ENCODE data around the gene HPSE2. TPM values are rescaled to one million over a fixed set of nuclear protein-coding genes. Genes with fewer than 3 reads are reported as not detected.

The HPSE2 gene
- total and polyA plus RNA-seq, 12 donors: 0.04 to 0.24 (median 0.13) TPM; not detected in 6

DNA sequence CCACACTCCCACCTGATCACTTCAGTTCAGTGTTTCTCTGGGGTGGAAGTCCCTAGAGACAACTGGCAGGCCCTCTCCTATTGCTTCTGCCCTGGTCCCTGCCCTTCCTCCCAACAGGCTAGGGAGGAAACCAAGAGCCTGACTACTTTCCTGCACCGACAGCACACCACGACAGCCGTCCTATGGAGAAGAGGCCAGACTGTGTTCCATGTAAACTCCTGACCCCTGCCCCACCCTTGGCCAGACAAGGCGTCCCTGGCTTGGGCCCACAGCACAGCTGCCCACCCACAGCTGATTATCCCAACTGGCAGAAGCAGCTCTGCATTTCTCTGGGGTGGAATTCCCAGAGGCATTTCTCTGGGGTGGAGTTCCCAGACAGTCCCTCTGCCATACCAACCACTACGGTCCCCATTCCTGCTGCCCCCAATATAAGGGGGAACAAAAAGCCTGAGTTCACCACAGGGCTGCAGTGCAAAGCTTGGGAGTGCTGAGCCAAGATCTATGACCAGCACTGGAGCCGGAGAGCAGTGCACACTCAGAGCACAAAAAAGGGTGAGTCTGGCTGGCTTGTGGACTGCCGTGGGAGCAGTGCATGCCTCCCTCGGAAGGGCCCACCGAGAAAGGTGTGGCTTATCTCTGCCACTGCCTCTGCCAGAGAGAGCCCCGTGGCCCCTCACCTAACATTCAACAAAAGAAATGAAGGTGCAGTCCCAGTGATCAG, 193.4 kb downstream of the HPSE2 start:
- TF ChIP-seq CTCF (IDR thresholded peaks at IDR 0.05): no peak
- Histone ChIP-seq H3K9me3 (peaks cover 0 to 53% (median 18%) of the 10 kb centered on the region in 11 donors), H3K4me3 (no peak overlapping the region), H3K36me3 (no peaks in the 10 kb centered on the region), H3K27me3 (no peaks in the 10 kb centered on the region), H3K27ac (no peak overlapping the region), H3K4me1 (no peaks in the 10 kb centered on the region)
- intact Hi-C loops (cut with DNase I): loop anchor here in 1 of 10 donors (10.0 kb wide), 1 partner anchor 577 kb away; no protein-coding TSS in a partner anchor
- DNase-seq (no peak), ATAC-seq (no peak)
- 80 to 82% methylated on average over 10 of the region's 10 CpGs for WGBS, 2 donors

- Histone ChIP-seq H3K9me3 (peaks cover 0 to 47% (median 18%) of the 10 kb centered on the region in 11 donors), H3K27ac (no peak overlapping the region), H3K4me3 (no peak overlapping the region), H3K4me1 (no peaks in the 10 kb centered on the region), H3K36me3 (no peaks in the 10 kb centered on the region), H3K27me3 (no peaks in the 10 kb centered on the region)
- DNase-seq (no peak), ATAC-seq (no peak)
- TF ChIP-seq CTCF (IDR thresholded peaks at IDR 0.05): no peak
- intact Hi-C loops (cut with DNase I): loop anchor here in 1 of 10 donors (10.0 kb wide), 1 partner anchor 577 kb away; no protein-coding TSS in a partner anchor
- 93 to 94% methylated on average over 4 of the region's 4 CpGs for WGBS, 2 donors
Measured at GRCh38 chr10:99041468-99041867, 194.2 kb downstream of the HPSE2 start.

- DNase-seq (no peak), ATAC-seq (no peak)
- Histone ChIP-seq H3K9me3 (no peaks in the 10 kb centered on the region), H3K27me3 (no peaks in the 10 kb centered on the region), H3K36me3 (no peaks in the 10 kb centered on the region), H3K4me1 (no peaks in the 10 kb centered on the region), H3K27ac (no peak overlapping the region), H3K4me3 (no peak overlapping the region)
- intact Hi-C loops (cut with DNase I): no loop called here
- 85 to 92% methylated on average over 9 of the region's 9 CpGs for WGBS, 2 donors
- TF ChIP-seq CTCF (IDR thresholded peaks at IDR 0.05): no peak
Measured at GRCh38 chr10:99013885-99014284, 221.8 kb downstream of the HPSE2 start.

GRCh38 chr10:99010286-99010685, 225.4 kb downstream of the HPSE2 start:
- H3K4me3 ChIP-seq: no peak overlapping the region
- H3K4me1 ChIP-seq: no peaks in the 10 kb centered on the region
- H3K9me3 ChIP-seq: peaks cover 0 to 11% (median 5%) of the 10 kb centered on the region in 11 donors
- ATAC-seq: no peak
- H3K27me3 ChIP-seq: no peaks in the 10 kb centered on the region
- DNase-seq: no peak
- H3K27ac ChIP-seq: no peak overlapping the region
- intact Hi-C loops (cut with DNase I): no loop called here
- no peak for TF ChIP-seq CTCF (IDR thresholded peaks at IDR 0.05)
- H3K36me3 ChIP-seq: no peaks in the 10 kb centered on the region

All from heart right ventricle (tissue), 16 donors.